ENCODE measurements around the gene HAUS7. TPM values are rescaled to one million over a fixed set of nuclear protein-coding genes. Genes with fewer than 3 reads are reported as not detected.

HAUS7 gene
- total RNA-seq, 3 donors from 2014 or later = 14.2 to 22.5 (median 19.5) TPM

DNA sequence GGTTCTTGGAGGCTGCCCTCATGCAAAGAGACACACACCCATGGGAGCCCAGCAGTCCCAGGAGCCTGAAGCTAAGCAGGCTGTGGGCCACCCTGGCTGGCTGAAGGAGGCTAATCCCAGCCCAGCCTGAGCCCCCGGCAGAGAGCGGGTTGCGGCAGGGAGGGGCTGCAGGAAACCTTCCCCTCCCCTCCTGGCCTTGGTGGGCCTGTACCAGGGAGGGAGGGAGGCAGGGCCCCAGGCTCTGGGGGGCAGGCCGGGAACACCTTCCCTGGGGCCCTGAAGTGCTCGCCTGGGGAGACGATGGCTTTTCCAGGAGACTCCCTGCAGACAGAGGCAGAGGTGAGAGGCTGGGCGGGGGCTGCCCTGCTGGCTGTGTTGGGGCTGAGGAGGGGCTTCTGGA, 28.1 kb upstream of the HAUS7 start:
- intact Hi-C loops (cut with DNase I, micrococcal nuclease) = loop anchor here in 1 of 2 donors (10.0 kb wide), 1 partner anchor 464 kb away; no protein-coding TSS in a partner anchor
- no peaks in the 10 kb centered on the region for H3K36me3 ChIP-seq (ENCODE audit: low read depth)
- no peak for DNase-seq

DNA sequence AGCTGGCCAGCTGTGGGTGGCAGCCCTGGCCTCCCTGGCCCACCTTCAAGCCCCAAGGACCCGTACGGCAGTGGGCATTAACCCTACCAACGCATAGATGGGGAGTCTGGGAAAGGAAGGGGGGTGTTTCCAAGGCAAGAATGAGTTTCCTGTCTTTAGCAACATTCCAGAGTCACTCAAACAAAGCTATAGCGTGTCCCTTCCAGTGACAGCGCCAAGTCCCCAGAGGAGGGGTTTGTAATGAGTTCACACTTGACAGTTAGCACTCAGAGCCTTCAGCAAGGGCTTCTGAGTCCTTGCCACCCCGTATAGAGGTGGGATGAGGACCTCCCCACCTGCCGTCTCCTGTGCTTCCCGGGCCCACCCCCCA, 26.2 kb upstream of the HAUS7 start:
- DNase-seq (no peak), ATAC-seq (no peak)
- H3K36me3 ChIP-seq (ENCODE audit: low read depth) = no peaks in the 10 kb centered on the region
- intact Hi-C loops (cut with DNase I, micrococcal nuclease) = loop anchor here in 1 of 2 donors (10.0 kb wide), 1 partner anchor 462 kb away; no protein-coding TSS in a partner anchor
- no peaks in the 10 kb centered on the region for H3K4me1 ChIP-seq (ENCODE audit: low read depth)
- H3K4me3 ChIP-seq = no peak overlapping the region
- H3K9me3 ChIP-seq = no peaks in the 10 kb centered on the region
- TF ChIP-seq CTCF (IDR thresholded peaks at IDR 0.05) = no peak

More for the DNA sequence above, 28.1 kb upstream of the HAUS7 start:
- H3K4me3 ChIP-seq = no peak overlapping the region
- no peaks in the 10 kb centered on the region for H3K4me1 ChIP-seq (ENCODE audit: low read depth)
- no peaks in the 10 kb centered on the region for H3K9me3 ChIP-seq
- TF ChIP-seq CTCF (IDR thresholded peaks at IDR 0.05) = no peak
- ATAC-seq = no peak

- DNase-seq (no peak), ATAC-seq (no peak)
- H3K36me3 ChIP-seq (ENCODE audit: low read depth) = no peaks in the 10 kb centered on the region
- intact Hi-C loops (cut with DNase I, micrococcal nuclease) = loop anchor here in 1 of 2 donors (10.0 kb wide), 1 partner anchor 461 kb away; no protein-coding TSS in a partner anchor
- H3K9me3 ChIP-seq = no peaks in the 10 kb centered on the region
- no peaks in the 10 kb centered on the region for H3K4me1 ChIP-seq (ENCODE audit: low read depth)
- H3K4me3 ChIP-seq = no peak overlapping the region
- no peak for TF ChIP-seq CTCF (IDR thresholded peaks at IDR 0.05)
Measured at GRCh38 chrX:153495903-153496589, 25.7 kb upstream of the HAUS7 start.

GRCh38 chrX:153495362-153495751, 25.0 kb upstream of the HAUS7 start:
- Histone ChIP-seq H3K36me3 (ENCODE audit: low read depth) (no peaks in the 10 kb centered on the region), H3K4me3 (no peak overlapping the region), H3K4me1 (ENCODE audit: low read depth) (no peaks in the 10 kb centered on the region), H3K9me3 (no peaks in the 10 kb centered on the region)
- ATAC-seq (no peak), DNase-seq (no peak)
- intact Hi-C loops (cut with DNase I, micrococcal nuclease) = loop anchor here in 1 of 2 donors (10.0 kb wide), 1 partner anchor 461 kb away; no protein-coding TSS in a partner anchor
- TF ChIP-seq CTCF (IDR thresholded peaks at IDR 0.05) = no peak

DNA sequence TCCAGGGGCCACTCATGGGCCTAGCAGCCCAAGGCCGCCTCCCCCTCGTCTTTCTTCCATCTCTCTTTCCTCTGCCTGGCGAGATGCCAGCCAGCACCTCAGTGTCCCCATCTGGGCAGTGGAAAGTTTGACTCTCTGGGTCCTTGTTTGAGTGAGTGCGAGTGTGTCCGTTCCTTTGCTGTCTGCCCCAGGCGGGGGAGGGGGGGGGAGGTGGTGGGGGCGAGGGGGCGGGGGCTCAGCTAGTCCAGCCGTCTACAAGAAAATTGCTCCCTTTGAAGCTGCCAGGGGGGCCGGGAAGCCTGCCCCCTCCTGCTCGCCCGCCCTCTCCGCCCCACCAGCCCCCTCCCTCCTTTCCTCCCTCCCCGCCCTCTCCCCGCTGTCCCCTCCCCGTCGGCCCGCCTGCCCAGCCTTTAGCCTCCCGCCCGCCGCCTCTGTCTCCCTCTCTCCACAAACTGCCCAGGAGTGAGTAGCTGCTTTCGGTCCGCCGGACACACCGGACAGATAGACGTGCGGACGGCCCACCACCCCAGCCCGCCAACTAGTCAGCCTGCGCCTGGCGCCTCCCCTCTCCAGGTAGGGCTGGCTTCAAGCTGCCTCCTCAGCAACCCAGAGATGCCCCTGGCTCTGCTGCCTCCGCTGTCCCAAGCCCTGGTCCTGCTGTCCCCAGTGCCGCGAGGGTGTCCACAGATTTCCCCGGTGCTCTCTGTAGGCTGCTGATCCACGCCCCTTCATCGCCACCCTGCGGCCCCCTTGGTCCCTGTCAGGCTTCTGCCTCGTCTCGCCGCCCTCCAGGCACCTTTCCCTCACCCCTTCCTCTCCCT, 24.4 kb upstream of the HAUS7 start, which contains the start of gene BGN:
Gene BGN (plus strand): TSS at position 440 of the 821 bp plus-strand sequence. CDS start 9,652 bp downstream, outside the sequence.
- intact Hi-C loops (cut with DNase I, micrococcal nuclease) = loop anchor here in 1 of 2 donors (10.0 kb wide), 1 partner anchor 460 kb away; no protein-coding TSS in a partner anchor
- TF ChIP-seq CTCF (IDR thresholded peaks at IDR 0.05) = no peak

More for the DNA sequence above, 24.4 kb upstream of the HAUS7 start, which contains the start of gene BGN:
- Histone ChIP-seq H3K36me3 (ENCODE audit: low read depth) (no peaks in the 10 kb centered on the region), H3K4me1 (ENCODE audit: low read depth) (no peaks in the 10 kb centered on the region), H3K9me3 (no peaks in the 10 kb centered on the region), H3K4me3 (no peak within 1 kb of the TSS)
- peak in 1 of 3 donors; percentile 31 for DNase-seq
- peak; percentile 7 for ATAC-seq
